Common myeloid progenitor, CD34-positive (primary cell): ENCODE measurements around the gene IL1RAPL2.

Experiments used
- CTCF ChIA-PET: fragments of 350-600 bp; sonication (Branson Sonifier 250); formaldehyde crosslinking; loops from one replicate; lab custom pipeline; 2021; ENCODE audit warnings: antibody characterized with exemption; lab: Charles Lee
- POLR2A ChIA-PET: fragments of 350-600 bp; sonication (Branson Sonifier 250); formaldehyde crosslinking; loops from one replicate; lab custom pipeline; 2021; ENCODE audit warnings: antibody characterized with exemption; lab: Charles Lee
- DNase-seq, 3 donors: peaks; one replicate each; pipeline versions ENCODE4 v3.0.0 to v3.0.0-alpha.2; 2013
- H3K27ac ChIP-seq, 2 experiments: 1 replicate in 1 of 2; 2 replicates in 1 of 2; pipeline ENCODE4 v1.7.0; 2013; ENCODE audit warnings: inconsistent platforms in 2 of 2, low read length in 2 of 2, mild to moderate bottlenecking in 2 of 2, low read depth in 1 of 2, moderate library complexity in 1 of 2; ENCODE audit not compliant: severe bottlenecking in 2 of 2, insufficient read depth in 1 of 2, poor library complexity in 1 of 2
- H3K27me3 ChIP-seq, 5 experiments: replicated peaks in 2 of 5; 1 replicate in 3 of 5; 2 replicates in 2 of 5; pipeline versions ENCODE4 v1.6.1 to v1.7.0; 2013; ENCODE audit warnings: low read length in 4 of 5, mild to moderate bottlenecking in 2 of 5, moderate library complexity in 2 of 5, inconsistent platforms in 1 of 5; ENCODE audit not compliant: insufficient read depth in 5 of 5, control insufficient read depth in 4 of 5
- H3K36me3 ChIP-seq, 4 experiments: 1 replicate in 2 of 4; 2 replicates in 2 of 4; pipeline versions ENCODE4 v1.6.1 to v1.7.0; 2013; ENCODE audit warnings: low read length in 3 of 4, control low read depth in 1 of 4, mild to moderate bottlenecking in 1 of 4; ENCODE audit not compliant: control insufficient read depth in 4 of 4, insufficient read depth in 4 of 4
- H3K4me1 ChIP-seq, 4 experiments: 1 replicate in 3 of 4; 2 replicates in 1 of 4; pipeline versions ENCODE4 v1.6.1 to v1.7.1; 2013; ENCODE audit warnings: low read length in 3 of 4, mild to moderate bottlenecking in 3 of 4, control low read depth in 1 of 4, inconsistent platforms in 1 of 4, moderate library complexity in 1 of 4; ENCODE audit not compliant: control insufficient read depth in 4 of 4, insufficient read depth in 4 of 4; ENCODE audit errors: control extremely low read depth in 1 of 4
- H3K4me3 ChIP-seq, 7 experiments: 1 replicate in 4 of 7; 2 replicates in 3 of 7; pipeline versions ENCODE4 v1.5.1 to v1.7.0; 2013; ENCODE audit warnings: mild to moderate bottlenecking in 7 of 7, low read length in 6 of 7, moderate library complexity in 6 of 7, inconsistent platforms in 2 of 7, low read depth in 2 of 7, control low read depth in 1 of 7; ENCODE audit not compliant: insufficient read depth in 4 of 7, control insufficient read depth in 1 of 7; ENCODE audit errors: extremely low read depth in 1 of 7
- H3K9me3 ChIP-seq, 5 experiments: 1 replicate in 4 of 5; 2 replicates in 1 of 5; pipeline versions ENCODE4 v1.6.1 to v1.7.1; 2013; ENCODE audit warnings: low read length in 4 of 5, mild to moderate bottlenecking in 2 of 5, inconsistent platforms in 1 of 5, low read depth in 1 of 5, moderate library complexity in 1 of 5; ENCODE audit not compliant: control insufficient read depth in 4 of 5, insufficient read depth in 2 of 5; ENCODE audit errors: control extremely low read depth in 1 of 5
- WGBS: methylation state at CpG from one replicate; pipeline ENCODE4 v1.1.5; 2013; ENCODE audit not compliant: insufficient coverage; 5-methylcytosine and 5-hydroxymethylcytosine counted together

The IL1RAPL2 gene

DNA sequence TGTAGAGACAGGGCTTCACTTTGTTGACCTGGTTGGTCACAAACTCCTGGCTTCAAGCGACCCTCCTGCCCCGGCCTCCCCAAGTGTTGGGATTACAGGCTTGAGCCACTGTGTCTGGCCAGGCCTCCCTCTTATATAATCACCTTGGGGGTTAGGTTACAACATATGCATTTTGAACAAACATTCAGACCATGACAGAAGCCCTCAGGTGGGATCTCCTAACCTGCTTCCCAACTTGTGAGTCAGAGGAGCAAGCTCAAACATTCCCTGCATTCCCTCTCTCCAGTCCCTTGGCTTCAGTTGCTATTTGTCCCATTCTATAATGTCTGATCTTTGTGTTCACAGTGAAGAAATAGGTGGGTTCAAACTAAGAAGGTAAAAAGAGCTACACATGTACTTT, 1179.9 kb downstream of the IL1RAPL2 start:
- Histone ChIP-seq H3K4me3 (no peak overlapping the region), H3K4me1 (no peaks in the 10 kb centered on the region), H3K36me3 (no peaks in the 10 kb centered on the region), H3K9me3 (no peaks in the 10 kb centered on the region), H3K27me3 (no peaks in the 10 kb centered on the region), H3K27ac (no peak overlapping the region)
- no peak for DNase-seq
- ChIA-PET CTCF (no interaction called here), POLR2A (no interaction called here)
- 77% methylated on average over 2 of the region's 2 CpGs for WGBS

DNA sequence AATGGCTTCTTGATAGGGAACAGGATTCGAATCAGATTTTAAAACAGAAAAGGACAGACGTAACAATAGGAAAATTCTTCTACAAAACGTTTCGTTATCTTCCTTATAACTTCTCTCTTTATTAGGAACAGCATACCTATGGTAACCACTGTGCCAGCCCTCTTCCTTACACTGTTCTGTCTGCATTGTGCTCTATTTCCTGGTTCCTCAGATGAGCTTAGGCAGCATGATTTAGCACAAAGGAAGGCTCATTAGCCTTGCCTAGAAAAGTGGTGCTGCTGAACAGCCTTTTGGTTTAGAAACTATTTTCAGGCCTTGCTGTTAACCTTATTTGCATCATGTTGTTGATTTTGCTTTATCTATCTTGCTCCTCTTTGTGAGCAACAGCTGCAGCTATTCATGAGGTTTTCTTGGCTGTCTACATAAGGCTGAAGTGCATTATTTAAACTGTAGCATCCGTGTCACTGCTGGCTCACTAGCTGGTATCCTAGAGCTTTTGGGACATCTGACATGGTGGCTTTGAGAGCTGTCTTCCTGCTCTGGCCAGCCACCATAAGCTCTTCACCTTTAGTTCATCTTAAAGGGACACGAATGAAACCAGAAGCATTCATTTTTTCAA, 1186.4 kb downstream of the IL1RAPL2 start:
- POLR2A ChIA-PET = no interaction called here
- CTCF ChIA-PET = no interaction called here
- WGBS = 51% methylated on average over 6 of the region's 6 CpGs

GRCh38 chrX:105753411-105753810, 1187.4 kb downstream of the IL1RAPL2 start:
- ChIA-PET CTCF (no interaction called here), POLR2A (no interaction called here)
- 93% methylated on average over 2 of the region's 4 CpGs for WGBS
- Histone ChIP-seq H3K27me3 (no peaks in the 10 kb centered on the region), H3K36me3 (no peaks in the 10 kb centered on the region), H3K27ac (no peak overlapping the region), H3K4me1 (no peaks in the 10 kb centered on the region), H3K9me3 (no peaks in the 10 kb centered on the region), H3K4me3 (no peak overlapping the region)
- DNase-seq = no peak

More for the DNA sequence above, 1186.4 kb downstream of the IL1RAPL2 start:
- no peaks in the 10 kb centered on the region for H3K36me3 ChIP-seq
- no peaks in the 10 kb centered on the region for H3K9me3 ChIP-seq
- no peak for DNase-seq
- no peaks in the 10 kb centered on the region for H3K4me1 ChIP-seq
- no peak overlapping the region for H3K27ac ChIP-seq
- H3K4me3 ChIP-seq = no peak overlapping the region
- no peaks in the 10 kb centered on the region for H3K27me3 ChIP-seq

DNA sequence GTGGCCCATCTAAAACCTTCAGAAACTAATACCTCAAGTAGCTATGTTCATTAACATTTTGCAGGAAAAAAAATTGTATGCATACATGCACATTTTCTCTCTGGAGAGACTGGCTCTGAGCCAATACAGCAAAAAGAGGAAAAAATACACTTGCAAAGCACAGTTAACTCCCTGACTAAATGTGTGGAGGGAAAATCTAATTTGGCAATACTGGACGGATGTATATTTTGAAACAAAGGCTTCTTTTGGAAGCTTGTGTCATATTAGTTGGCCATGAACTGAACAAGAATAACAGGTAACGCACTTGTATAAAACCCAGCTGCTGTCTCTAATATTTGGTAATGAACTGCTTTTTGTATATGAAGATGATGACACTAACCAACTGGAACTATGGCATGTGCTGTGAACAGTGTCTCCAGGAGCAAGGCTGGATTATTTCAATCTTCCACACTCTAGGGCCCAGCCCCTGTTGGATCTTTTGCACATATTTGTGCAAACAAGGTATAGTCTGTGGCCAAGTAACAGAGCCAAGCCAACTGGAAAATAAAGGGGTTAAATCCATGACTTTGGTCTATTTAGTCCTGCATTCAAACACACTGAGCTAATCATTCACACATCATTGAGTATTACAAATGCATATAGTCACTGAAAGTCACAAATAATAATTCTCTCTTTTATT, 1188.4 kb downstream of the IL1RAPL2 start:
- Histone ChIP-seq H3K4me3 (no peak overlapping the region), H3K27me3 (peaks cover 0 to under 1% (median 0%) of the 10 kb centered on the region in 5 experiments), H3K9me3 (no peaks in the 10 kb centered on the region), H3K4me1 (no peaks in the 10 kb centered on the region), H3K27ac (no peak overlapping the region), H3K36me3 (no peaks in the 10 kb centered on the region)
- 90% methylated on average over 2 of the region's 2 CpGs for WGBS
- DNase-seq = no peak
- POLR2A ChIA-PET = no interaction called here
- CTCF ChIA-PET = no interaction called here

DNA sequence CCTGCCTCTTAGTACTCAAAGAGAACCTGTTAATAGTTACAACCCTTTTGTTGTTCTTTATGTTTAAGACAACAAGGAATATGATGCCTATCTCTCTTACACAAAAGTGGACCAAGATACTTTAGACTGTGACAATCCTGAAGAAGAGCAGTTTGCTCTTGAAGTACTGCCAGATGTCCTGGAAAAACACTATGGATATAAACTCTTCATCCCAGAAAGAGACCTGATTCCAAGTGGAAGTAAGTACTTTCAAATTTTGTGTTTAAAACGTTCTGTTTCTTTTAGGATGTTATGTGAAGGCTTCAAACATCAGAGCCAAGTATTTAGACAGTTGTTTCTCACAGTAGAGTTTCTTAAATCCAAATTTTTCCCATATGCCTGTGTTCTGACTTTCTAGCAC, 1189.1 kb downstream of the IL1RAPL2 start:
- no CpG with 5 or more reads among the region's 1 CpG for WGBS
- Histone ChIP-seq H3K36me3 (no peaks in the 10 kb centered on the region), H3K27me3 (peaks cover 0 to 2% (median 0%) of the 10 kb centered on the region in 5 experiments), H3K4me3 (no peak overlapping the region), H3K9me3 (no peaks in the 10 kb centered on the region), H3K27ac (no peak overlapping the region), H3K4me1 (no peaks in the 10 kb centered on the region)
- POLR2A ChIA-PET = no interaction called here
- CTCF ChIA-PET = no interaction called here
- no peak for DNase-seq

DNA sequence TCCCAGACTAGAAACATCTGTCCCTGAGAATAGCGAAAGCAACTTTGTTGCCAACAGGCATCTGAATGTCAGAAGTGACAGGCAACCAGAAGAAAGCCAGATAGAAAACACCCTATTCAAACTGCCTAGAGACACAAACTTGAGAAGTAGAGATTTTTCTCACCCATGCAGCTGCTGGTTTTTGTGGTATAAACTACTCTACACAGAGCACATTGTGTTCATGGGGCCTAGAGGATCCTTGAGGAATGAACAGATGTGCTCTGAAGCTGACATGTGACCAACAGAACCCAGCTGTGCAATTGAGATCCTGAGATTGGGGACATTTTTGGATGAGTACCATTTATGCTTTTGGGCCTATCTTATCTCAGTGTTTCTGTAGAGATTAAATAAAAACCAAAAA, 1192.8 kb downstream of the IL1RAPL2 start:
- CTCF ChIA-PET = no interaction called here
- Histone ChIP-seq H3K27ac (no peak overlapping the region), H3K27me3 (peaks cover 0 to 2% (median 0%) of the 10 kb centered on the region in 5 experiments), H3K36me3 (no peaks in the 10 kb centered on the region), H3K9me3 (no peaks in the 10 kb centered on the region), H3K4me3 (no peak overlapping the region), H3K4me1 (no peaks in the 10 kb centered on the region)
- 88% methylated on average over 1 of the region's 1 CpG for WGBS
- POLR2A ChIA-PET = no interaction called here
- DNase-seq = no peak

DNA sequence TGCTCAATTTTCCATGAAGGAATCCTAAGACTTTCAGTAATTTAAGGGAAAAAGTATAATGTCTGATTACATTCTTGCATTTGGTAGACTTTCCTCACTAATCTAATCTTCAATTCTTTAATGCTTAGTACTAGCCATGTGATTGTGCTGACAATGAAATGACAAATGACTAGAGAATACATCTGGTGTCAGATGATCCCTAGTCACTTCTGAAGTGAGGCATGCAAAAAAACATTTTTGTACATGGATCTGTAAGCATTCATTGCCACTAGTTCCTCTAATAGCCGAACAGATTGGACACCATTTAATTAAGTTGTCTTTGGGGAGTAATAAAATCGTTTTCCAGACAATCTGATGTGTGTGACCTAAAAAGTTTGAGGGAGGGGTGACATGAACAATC, 1193.6 kb downstream of the IL1RAPL2 start:
- POLR2A ChIA-PET = no interaction called here
- CTCF ChIA-PET = no interaction called here
- no peak overlapping the region for H3K4me3 ChIP-seq
- DNase-seq = no peak
- H3K36me3 ChIP-seq = no peaks in the 10 kb centered on the region
- no peak overlapping the region for H3K27ac ChIP-seq
- 100% methylated on average over 1 of the region's 2 CpGs for WGBS
- no peaks in the 10 kb centered on the region for H3K9me3 ChIP-seq
- H3K27me3 ChIP-seq = peaks cover 0 to 2% (median 0%) of the 10 kb centered on the region in 5 experiments
- no peaks in the 10 kb centered on the region for H3K4me1 ChIP-seq
